ENCODE data around the gene CMTM7.

DNA sequence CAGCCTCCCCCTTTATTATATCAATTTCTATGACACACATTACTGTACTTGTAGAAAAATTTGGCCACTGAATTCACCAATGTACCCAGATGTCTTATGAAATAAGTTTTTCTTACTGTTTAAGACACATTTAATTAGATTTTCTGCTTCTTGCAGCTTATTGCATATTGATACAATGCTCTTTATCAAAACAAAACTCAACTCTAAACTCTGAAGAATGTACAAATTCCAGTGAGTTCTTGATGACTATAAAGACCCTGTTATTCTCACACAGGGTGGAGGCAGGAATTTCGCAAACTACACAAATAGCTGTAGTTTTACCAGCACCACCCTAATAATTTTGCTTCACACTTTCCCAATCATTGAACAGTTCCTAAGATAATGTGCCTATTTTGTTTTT is 89.0 kb downstream of the CMTM7 start:
- TF ChIP-seq CTCF (IDR thresholded peaks at IDR 0.05) = no peak
- no peak for TF ChIP-seq EZH2 (IDR thresholded peaks at IDR 0.05)

All from neural progenitor cell (in vitro differentiated cells).